ENCODE data around the gene ZNF791. TPM values are rescaled to one million over a fixed set of nuclear protein-coding genes. Genes with fewer than 3 reads are reported as not detected.

ZNF791 gene
- total and polyA plus RNA-seq, 2 of the 13 experiments (the other 11 are each of a cell fraction or from before 2014, with no cell fraction given) = 12.8 to 17.4 TPM

DNA sequence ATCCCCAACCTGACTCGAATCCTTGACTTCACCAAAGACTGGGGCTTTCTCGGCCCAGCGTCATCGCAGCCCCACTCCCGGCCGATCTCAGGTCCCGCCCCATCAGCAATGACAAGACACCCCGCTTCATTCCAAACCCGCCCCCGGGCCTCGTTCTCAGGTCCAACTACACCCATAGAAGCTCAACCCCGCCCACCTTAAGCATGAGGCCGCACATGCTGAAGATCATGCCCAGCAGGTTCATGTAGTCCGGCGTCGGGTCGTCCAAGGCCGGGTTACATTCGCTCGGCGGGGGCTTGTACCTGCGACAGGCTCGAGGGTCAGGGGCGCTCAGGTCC, 58.2 kb downstream of the ZNF791 start (continued):
- TF ChIP-seq NFYB (CRISPR knock-in tag; IDR thresholded peaks at IDR 0.05) (no peak), MEIS1 (CRISPR knock-in tag; IDR thresholded peaks at IDR 0.05; ENCODE audit: borderline replicate concordance) (no peak), ZBTB2 (CRISPR knock-in tag; IDR thresholded peaks at IDR 0.05; ENCODE audit: low read depth) (no peak), ZNF891 (CRISPR knock-in tag; IDR thresholded peaks at IDR 0.05) (peak; percentile 48; the same call in 1 of the 2 replicates), ZNF274 (CRISPR knock-in tag; IDR thresholded peaks at IDR 0.05) (peak; percentile 38; the same call in 1 of the 2 replicates), ZNF547 (CRISPR knock-in tag; IDR thresholded peaks at IDR 0.05) (peak; percentile 5; the same call in 1 of the 2 replicates), ZNF558 (CRISPR knock-in tag; IDR thresholded peaks at IDR 0.05; ENCODE audit: borderline replicate concordance) (no peak), EEA1 (CRISPR knock-in tag; IDR thresholded peaks at IDR 0.05; ENCODE audit: borderline replicate concordance) (no peak)
- TF ChIP-seq, protein P1, sequence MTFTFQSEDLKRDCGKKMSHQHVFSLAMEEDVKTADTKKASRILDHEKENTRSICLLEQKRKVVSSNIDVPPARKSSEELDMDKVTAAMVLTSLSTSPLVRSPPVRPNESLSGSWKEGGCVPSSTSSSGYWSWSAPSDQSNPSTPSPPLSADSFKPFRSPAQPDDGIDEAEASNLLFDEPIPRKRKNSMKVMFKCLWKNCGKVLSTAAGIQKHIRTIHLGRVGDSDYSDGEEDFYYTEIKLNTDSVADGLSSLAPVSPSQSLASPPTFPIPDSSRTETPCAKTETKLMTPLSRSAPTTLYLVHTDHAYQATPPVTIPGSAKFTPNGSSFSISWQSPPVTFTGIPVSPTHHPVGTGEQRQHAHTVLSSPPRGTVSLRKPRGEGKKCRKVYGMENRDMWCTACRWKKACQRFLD (CRISPR knock-in tag; IDR thresholded peaks at IDR 0.05; ENCODE audit: borderline replicate concordance) = no peak
- TF ChIP-seq, protein P2, sequence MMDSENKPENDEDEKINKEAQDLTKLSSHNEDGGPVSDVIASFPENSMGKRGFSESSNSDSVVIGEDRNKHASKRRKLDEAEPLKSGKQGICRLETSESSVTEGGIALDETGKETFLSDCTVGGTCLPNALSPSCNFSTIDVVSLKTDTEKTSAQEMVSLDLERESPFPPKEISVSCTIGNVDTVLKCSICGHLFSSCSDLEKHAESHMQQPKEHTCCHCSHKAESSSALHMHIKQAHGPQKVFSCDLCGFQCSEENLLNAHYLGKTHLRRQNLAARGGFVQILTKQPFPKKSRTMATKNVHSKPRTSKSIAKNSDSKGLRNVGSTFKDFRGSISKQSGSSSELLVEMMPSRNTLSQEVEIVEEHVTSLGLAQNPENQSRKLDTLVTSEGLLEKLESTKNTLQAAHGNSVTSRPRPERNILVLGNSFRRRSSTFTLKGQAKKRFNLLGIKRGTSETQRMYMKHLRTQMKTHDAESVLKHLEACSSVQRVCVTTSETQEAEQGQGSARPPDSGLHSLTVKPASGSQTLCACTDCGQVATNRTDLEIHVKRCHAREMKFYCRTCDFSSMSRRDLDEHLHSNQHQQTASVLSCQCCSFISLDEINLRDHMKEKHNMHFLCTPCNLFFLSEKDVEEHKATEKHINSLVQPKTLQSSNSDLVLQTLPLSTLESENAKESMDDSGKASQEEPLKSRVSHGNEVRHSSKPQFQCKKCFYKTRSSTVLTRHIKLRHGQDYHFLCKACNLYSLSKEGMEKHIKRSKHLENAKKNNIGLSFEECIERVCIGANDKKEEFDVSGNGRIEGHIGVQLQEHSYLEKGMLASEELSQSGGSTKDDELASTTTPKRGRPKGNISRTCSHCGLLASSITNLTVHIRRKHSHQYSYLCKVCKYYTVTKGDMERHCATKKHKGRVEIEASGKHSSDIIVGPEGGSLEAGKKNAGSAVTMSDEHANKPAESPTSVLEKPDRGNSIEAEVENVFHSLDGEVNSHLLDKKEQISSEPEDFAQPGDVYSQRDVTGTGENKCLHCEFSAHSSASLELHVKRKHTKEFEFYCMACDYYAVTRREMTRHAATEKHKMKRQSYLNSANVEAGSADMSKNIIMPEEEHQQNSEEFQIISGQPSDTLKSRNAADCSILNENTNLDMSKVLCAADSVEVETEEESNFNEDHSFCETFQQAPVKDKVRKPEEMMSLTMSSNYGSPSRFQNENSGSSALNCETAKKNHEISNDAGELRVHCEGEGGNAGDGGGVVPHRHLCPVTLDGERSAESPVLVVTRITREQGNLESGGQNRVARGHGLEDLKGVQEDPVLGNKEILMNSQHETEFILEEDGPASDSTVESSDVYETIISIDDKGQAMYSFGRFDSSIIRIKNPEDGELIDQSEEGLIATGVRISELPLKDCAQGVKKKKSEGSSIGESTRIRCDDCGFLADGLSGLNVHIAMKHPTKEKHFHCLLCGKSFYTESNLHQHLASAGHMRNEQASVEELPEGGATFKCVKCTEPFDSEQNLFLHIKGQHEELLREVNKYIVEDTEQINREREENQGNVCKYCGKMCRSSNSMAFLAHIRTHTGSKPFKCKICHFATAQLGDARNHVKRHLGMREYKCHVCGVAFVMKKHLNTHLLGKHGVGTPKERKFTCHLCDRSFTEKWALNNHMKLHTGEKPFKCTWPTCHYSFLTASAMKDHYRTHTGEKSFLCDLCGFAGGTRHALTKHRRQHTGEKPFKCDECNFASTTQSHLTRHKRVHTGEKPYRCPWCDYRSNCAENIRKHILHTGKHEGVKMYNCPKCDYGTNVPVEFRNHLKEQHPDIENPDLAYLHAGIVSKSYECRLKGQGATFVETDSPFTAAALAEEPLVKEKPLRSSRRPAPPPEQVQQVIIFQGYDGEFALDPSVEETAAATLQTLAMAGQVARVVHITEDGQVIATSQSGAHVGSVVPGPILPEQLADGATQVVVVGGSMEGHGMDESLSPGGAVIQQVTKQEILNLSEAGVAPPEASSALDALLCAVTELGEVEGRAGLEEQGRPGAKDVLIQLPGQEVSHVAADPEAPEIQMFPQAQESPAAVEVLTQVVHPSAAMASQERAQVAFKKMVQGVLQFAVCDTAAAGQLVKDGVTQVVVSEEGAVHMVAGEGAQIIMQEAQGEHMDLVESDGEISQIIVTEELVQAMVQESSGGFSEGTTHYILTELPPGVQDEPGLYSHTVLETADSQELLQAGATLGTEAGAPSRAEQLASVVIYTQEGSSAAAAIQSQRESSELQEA (CRISPR knock-in tag; IDR thresholded peaks at IDR 0.05; ENCODE audit: not compliant biosample characterization) = peak; percentile 29
- TF ChIP-seq, protein P3, sequence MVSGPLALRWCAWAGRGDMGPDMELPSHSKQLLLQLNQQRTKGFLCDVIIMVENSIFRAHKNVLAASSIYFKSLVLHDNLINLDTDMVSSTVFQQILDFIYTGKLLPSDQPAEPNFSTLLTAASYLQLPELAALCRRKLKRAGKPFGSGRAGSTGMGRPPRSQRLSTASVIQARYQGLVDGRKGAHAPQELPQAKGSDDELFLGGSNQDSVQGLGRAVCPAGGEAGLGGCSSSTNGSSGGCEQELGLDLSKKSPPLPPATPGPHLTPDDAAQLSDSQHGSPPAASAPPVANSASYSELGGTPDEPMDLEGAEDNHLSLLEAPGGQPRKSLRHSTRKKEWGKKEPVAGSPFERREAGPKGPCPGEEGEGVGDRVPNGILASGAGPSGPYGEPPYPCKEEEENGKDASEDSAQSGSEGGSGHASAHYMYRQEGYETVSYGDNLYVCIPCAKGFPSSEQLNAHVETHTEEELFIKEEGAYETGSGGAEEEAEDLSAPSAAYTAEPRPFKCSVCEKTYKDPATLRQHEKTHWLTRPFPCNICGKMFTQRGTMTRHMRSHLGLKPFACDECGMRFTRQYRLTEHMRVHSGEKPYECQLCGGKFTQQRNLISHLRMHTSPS (CRISPR knock-in tag; IDR thresholded peaks at IDR 0.05; ENCODE audit: low read depth) = no peak
